Stimulated activated CD8-positive, alpha-beta memory T cell treated with anti-CD3 and anti-CD28 coated beads, Interleukin-12 subunit alpha, Interleukin-12 subunit beta, amount 100 ng/mL, for 24 hours (primary cell): Measurements from ENCODE around the gene SNX17.
A peak's percentile ranks its signal among the peaks of the same experiment; 100 is the strongest.

Source experiments
- DNase-seq: peaks from one replicate; pipeline ENCODE4 v3.0.0-alpha.2; 2020; ENCODE audit errors: extremely low read depth

Gene SNX17

DNA sequence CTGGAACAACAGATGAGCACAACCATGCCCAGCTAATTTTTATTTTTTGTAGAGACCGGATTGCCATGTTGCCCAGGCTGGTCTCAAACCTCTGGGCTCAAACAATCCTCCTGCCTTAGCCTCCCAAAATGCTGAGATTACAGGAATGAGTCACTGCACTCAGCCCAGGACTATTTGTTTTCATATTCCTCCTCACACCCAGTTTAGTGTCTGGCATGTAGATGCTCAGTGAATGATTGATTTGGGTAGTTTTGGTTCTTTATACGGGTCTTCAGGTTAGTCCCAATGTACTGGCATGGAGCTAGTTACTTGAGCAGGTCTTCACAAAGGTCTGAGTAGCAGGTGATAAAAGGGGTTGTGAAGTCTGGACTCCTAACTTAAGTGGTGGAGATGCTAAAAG lies 6.5 kb upstream of the SNX17 start:
- no peak for DNase-seq

DNA sequence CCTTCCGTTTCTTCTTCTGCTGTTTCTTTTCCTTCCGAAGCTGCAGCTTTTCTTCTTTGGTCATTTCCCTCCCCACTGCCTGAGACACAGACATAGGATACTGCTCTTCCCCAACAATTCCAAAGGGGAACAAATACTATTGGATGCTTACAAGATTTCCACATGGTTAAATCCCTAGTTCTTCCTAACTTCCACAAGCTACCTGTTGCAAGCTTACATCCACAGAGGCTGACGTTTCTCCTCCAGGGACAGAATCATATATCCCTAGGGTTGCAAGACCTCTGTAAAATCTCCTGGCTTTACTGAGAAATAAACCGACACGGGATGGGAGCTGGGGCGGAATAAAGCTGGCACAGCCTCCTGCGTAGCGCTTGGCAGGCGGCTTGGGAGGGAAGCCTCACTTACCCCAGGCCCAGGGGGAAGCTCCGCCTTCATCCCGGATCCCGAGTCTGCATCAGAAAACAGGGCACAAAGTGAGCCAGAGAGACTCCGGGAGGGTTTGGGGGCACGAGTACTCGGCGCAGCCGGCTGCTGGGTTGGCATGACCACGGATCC lies 868 bp upstream of the SNX17 start:
- DNase-seq = no peak

DNA sequence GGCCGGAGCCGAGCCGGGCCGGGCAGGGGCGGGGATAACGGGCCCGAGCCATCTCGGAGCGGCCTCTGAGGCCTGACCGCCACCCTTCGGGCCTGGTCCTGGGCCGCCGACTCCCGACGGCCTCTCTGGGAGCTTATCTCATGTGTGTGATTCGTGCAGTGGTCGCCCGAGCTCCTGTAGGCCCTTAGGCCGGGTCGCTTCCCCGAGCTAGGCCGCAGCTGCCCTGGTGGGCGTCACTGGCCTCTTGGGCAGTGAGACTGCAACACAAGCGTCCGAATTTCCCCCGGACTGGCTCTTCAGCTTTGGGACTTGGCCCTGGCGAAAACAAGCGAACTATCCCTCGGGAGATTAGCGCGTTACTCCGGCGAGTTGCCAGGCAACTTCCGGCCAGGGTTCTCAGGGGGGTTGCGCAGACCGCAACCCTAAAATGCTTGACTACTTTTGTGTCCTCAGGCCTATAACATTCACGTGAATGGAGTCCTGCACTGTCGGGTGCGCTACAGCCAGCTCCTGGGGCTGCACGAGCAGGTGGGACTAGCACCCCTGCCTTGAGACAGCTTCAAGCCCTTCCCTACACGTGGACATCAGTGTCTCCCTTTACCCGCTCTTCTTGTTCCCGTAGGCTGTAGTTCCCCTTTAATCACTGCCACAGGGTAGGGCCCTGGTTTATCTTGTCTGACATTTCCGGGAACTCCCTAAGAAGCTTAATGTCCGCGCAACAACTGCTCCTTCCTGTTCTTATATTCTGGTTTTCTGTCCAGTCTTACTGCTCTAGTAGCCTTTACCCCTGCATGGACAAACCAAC lies 602 bp downstream of the SNX17 start:
- no peak for DNase-seq

DNA sequence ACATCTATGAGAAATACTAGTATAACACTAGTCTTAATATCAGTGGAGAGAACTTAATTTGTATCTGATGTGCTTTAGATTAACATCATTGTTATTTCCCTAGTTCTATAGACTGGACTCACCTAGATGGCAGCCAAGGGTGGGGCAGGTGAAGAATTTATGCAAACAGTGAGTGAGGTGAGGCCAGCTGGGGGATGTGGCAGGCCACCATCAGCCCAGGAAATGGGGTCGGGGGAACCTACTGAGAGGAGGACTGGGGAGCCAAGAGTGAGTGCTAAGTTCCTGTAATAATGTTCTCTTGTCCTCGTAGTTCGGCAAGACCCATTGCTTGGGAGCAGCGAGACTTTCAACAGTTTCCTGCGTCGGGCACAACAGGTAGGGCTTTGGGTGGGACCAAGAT lies 2.5 kb downstream of the SNX17 start:
- no peak for DNase-seq

DNA sequence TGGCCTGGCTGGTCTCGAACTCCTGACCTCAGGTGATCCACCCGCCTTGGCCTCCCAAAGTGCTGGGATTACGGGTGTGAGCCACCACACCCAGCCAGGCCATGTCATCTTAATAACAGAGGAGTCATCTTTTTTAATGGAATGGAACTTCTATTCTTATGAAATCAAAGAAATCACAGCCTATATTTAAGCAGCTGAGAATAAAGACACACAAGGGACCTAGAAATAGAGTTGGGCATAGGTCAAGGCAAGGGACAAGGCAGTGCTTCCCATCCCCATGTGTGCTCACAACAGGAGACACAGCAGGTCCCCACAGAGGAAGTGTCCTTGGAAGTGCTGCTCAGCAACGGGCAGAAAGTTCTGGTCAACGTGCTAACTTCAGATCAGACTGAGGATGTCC lies 3.2 kb downstream of the SNX17 start:
- DNase-seq = no peak

DNA sequence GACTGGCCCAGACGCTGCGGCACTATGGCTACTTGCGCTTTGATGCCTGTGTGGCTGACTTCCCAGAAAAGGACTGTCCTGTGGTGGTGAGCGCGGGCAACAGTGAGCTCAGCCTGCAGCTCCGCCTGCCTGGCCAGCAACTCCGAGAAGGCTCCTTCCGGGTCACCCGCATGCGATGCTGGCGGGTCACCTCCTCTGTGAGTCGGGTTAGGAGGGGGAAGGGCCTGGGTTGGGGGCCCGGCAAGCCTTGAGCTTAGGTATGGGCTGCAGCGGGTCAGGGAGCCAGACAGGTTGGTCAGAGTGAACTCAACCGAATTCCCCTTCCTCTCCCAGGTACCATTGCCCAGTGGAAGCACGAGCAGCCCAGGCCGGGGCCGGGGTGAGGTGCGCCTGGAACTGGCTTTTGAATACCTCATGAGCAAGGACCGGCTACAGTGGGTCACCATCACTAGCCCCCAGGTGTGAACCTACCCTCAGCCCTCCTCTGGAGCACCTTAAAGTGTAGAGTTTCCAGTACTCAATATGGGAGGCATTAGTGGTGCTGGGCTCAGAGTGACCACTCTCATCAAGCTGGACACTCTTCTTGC lies 5.2 kb downstream of the SNX17 start:
- no peak for DNase-seq

DNA sequence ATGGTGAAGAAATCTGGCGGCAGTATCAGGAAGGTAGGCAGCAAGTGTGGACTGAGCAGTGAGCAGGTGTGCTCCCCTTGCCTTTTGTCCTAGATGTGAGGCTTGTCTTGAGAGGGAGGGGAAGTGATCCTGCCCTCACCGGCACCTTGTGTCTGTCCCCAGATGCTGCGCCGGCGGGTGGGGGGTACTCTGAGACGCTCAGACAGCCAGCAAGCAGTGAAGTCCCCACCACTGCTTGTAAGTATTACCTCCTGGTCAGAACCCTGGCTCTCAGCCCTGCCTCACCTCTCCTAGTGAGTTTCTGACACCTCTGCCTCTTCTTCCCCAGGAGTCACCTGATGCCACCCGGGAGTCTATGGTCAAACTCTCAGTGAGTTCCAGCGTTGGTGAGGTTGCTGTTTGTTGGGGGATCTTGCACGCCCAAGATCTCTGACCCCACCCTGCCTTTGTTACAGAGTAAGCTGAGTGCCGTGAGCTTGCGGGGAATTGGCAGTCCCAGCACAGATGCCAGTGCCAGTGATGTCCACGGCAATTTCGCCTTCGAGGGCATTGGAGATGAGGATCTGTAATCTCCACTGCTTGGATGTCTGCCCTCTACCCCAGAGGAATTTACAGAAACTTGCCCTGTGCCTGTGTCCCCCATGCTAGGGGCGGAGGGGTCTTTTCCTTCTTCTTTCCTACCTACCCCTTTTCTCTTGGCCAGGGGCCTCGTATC lies 5.9 kb downstream of the SNX17 start:
- DNase-seq = no peak

DNA sequence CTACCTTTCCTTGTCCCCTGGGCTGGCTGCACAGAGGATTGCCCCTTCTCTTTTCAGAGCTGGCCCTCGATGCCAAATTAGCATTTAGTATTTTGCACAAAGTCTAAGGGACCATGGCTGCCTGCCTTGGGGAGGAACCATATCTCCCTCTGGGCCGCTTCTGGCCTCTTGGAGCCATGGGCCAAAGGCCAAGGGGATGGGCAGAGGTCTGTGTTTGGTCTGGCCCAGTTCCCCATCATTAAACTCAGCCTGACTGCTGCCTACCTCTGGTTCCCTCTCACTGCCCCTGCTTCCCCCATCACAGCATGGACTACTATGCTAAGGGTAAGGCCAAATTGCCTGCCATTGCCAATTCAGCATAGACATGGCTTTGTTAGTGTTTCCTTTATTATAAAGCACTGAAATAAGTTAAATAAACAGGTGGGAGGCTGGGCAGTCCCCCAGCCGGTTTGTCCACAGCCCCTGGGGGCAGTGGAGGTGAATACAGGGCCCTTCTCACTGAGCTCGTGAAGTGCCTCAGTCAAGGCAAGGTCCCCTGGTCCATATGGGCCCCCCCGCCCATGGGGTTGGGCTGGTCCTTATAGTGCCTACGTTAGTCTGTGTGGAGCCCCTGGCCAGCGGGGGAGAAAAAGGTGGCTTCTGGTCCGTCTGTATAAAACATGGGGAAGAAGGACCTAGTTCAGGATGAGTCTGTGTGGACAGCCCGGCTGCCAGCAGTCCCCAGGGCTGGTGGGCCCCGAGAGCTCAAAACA lies 6.6 kb downstream of the SNX17 start:
- no peak for DNase-seq

DNA sequence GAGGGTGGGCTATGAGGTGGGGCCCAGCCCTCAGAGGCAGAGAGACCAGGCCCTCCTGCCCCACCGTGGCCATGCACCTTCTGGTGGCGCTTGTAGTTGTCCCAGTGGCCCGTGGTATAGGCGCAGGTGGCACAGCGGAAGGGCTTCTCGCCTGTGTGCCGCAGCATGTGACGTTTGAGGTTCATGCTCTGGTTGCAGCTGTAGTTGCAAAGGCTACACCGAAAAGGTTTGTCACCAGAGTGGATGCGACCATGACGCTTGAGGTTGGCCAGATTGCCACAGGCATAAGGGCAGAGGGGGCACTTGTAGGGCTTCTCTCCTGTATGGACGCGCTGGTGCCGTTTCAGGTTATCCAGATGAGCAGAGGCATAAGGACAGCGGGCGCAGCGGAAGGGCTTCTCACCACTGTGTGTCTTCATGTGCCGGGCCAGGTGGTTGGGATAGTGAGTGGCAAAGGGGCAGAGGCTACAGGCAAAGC lies 7.2 kb downstream of the SNX17 start:
- DNase-seq = no peak

DNA sequence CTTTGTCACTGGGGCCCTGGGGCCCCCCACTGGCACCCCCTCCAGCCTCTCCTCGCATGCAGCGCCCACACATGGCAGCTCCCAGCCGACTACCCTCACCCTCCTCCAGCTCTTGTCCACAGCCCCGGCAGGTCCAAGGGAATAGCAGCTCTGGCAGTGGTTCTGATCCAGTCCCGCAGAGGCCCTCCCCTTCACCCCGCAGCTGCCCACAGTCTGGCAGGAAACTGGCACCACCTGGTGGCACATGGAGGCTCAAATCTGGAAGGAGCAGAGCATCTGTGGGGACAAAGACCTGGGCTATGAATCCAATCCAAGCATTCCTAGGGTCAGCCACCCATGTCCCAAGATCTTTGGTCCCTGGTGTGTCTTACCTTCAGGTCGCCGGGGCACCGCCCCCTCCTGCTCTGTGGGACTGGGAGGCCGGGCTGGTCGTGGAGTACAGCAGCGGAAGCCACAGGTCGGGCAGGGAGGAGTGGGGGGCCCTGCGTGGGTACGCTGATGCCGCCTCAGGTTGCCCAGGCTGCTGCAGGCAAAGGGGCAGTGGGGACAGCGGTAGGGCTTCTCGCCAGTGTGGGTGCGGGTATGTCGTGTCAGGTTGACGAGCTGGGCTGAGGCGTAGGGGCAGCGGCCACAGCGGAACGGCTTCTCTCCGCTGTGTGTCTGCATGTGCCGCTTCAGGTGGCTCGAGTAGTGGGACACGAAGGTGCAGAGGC lies 7.8 kb downstream of the SNX17 start:
- no peak for DNase-seq

DNA sequence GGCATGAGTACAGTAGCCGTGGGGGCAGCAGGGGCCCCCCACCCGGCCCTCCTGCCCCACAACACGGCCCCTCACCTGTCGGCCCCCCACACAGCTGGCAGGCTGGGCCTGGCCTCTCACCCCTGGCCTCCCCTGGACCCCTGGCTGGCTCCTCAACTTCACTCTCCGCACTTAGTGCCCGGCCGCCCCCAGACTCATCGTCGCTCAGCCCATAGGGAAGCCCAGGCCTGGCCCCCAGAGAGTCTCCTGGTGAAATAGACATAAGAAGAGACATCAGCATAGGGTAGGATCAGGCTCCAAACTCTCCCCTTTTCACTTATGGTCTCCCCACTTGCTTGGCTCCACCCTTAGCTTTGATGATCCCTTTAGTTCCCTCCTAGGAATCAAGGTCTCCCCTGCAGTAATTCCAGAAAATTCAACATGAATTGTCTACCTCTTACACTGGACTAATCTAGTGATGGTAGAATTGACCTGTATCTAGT lies 8.4 kb downstream of the SNX17 start:
- DNase-seq = no peak

DNA sequence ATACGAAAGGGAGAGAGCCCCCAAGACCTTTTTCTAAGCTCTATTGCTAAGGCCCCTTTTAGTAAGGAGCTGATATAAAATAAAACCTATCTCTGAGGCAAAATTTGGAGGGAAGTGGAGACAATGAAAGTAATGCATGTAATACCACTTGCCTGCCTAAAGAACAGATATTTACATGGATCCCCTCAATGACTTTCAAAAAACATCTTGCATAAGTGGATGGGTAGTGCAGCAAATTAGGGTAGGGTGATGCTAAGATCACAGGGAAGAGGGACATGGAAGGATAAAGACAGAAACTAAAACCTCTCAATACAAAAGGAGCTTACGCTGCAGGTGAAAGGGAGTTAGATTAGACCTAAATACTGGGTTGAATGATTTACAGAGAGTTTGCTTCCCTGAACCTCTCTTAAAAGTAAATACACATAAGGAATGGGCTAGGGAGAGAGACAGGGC lies 9.0 kb downstream of the SNX17 start:
- no peak for DNase-seq

DNA sequence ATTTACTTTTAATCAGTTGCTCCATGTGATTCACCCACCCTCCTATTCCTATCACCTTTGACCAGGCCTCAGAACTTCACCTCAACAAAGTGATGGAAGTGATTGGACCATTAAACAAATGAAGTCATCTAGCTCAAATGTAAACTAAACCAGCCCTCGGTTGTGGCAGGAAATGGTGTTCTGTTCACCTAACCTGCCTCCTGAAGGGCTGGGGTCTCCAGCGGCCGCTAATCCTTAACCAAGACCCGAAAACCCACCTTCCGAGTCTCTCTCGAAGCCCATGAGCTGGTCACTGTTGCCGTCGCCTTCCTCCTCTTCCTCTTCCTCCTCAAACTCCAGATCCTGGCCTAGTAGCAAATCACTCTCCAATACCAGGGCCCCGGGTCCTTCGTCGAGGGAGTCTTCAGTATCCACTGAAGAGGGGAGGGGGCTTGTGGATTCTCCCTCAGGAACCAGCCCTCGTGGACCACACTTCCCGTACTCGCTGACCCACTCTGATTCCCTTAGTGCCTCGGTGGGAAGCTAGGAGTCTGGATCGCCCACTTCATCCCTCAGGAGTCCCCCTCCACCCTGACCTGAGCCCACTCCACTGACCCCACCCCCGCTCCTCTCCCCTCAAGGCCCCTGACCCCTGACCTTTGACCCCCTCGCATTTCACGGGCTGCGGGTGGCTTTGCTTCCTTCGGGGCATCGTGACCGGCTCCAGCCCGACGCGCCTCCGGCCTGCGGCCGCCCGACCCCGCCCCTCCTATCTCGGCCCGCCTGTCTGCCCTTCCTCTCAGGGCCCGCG lies 9.6 kb downstream of the SNX17 start:
- DNase-seq = peak; percentile 14

DNA sequence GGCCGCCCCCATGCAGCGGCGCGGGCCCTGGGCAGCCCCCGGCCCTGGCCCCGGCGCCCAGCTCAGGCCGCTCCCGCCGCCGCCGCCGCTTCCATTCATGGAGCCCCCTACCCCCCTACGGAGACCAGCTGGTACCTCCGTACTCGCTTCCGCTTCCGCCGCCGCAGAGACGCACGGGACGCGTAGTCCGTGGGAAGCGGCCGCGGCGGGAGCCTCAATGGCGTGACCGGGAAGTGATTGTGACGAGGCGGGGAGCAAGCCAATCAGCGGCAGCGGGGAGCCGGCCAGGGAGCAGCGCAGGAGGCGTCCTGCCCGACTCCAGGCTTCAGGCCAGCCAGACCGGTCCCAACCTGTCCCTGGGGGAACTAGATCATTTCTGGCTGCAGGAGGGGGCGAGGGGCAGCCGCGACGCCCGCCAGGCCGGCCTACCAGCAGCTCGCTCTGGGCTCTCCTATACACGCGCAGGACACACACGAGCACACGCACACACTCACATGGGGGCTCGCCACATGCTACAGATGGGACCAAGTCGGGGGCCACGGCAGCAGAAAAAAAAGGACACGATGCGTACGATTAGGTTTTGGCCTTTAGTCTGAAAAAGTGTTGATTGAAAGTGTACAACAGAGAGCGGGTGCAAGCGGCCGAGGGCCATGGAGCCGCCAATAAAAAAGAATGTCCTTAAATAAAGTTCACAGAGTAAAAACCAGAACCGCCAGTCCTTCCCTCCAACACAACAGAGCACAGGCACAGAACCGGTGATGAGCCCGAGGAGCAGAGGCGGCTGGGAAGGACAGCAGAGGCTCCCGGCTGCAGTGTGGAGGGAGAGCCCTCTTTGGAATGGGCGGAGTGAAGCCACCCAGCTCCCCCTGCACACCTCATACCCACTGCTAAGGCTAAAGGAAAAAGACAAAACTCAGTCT lies 10.5 kb downstream of the SNX17 start, which contains the start of gene ZNF513:
TSS of gene ZNF513 (minus strand) at position 109 of the 920 bp plus-strand sequence. CDS start 208 bp downstream, outside the sequence.
- peak; percentile 73 for DNase-seq

DNA sequence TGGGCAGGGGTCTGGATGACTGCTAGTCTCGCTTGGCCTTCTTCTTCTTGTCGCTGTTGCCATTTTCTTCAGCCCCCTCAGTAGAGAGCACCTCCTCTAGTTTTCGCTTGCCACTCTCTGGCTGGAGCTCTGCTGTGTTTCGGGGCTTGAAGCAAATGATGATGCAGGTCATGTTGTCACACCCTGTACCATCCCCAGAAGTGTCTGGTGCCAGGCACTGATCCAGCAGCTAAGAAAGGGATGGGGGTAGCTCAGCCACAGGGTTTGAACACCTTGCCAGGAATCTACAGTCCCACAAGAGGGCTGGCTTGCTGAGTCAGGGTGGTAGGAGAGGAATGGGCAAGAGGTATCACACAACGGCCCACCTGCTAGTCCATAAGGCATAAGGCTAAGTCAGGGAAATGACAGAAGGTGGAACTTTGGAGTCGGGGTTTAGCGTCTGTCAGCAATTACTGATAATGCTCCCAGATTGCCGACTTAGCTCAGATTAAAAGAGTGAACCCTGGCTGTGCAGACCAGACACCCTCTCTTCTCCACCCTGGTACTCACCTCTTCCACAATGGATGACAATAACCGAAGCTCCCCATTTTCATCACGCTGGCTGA lies 11.3 kb downstream of the SNX17 start:
- DNase-seq = no peak

DNA sequence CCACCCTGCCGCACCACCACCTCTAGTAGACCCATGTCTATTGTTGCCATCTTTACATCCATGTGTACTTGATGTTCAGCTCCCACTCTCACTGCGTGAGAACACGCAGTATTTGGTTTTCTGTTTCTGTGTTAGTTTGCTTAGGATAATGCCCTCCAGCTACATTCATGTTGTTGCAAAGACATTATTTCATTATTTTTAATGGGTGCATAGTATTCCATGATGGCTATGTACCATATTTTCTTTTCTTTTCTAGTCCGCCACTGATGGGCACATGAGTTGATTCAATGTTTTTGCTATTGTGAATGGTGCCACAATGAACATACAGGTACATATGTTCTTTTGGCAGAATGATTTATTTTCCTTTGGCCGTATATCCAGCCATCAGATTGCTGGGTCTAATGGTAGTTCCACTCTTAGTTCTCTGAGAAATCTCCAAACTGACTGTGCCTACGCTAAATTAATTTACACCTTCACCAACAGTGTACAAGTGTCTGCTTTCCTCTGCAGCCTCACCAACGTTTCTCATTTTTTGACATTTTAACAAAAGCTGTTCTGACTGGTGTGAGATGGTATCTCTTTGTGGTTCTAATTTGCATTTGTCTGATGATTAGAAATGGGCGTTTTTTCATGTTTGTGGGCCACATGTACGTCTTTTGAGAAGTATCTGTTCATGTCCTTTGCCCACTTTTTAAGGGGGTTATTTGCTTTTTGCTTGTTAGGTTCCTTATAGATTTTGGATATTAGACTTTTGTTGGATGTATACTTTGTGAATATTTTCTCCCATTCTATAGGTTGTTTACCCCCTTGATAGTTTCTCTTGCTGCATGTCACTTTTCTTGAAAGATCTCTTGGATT lies 20.6 kb downstream of the SNX17 start:
- DNase-seq = no peak

DNA sequence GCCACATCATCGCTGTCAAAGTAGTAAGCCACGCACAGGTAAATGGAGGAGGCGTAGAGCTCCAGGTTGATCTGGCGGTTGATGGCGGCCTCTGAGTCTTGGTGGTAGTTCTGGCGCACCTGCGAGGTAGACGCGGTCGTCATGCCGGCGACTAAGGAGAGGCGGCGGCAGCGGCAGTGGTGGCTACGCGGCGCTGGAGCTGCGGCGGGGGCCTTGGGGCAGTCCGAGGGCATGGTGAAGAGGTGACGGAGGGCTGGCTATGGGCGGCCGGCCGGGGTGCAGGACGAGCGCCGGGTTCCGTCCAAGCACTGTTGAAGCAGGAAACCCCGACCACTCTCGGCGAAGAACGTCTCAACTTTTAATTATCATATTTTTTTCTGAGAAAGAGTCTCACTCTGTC lies 22.8 kb downstream of the SNX17 start:
- no peak for DNase-seq
